Measurements from ENCODE around the gene STRIP2.

- TF ChIP-seq CTCF (IDR thresholded peaks at IDR 0.05) (no peak), EZH2 (IDR thresholded peaks at IDR 0.05; ENCODE audit: borderline replicate concordance, insufficient read depth, low read depth, low read length, poor library complexity, severe bottlenecking) (no peak)
Observed at GRCh38 chr7:129530795-129531391, 96.7 kb downstream of the STRIP2 start.
